Measurements from ENCODE around the gene SLC25A30. TPM values are rescaled to one million over a fixed set of nuclear protein-coding genes. Genes with fewer than 3 reads are reported as not detected.
"Not testable (repeated sequence)": the region's sequence is repeated elsewhere in the genome, so short reads cannot be mapped to it uniquely, and the experiment has no call there.

SLC25A30 gene
- total RNA-seq, 1 experiment from 2014 or later, result 7.1 TPM

DNA sequence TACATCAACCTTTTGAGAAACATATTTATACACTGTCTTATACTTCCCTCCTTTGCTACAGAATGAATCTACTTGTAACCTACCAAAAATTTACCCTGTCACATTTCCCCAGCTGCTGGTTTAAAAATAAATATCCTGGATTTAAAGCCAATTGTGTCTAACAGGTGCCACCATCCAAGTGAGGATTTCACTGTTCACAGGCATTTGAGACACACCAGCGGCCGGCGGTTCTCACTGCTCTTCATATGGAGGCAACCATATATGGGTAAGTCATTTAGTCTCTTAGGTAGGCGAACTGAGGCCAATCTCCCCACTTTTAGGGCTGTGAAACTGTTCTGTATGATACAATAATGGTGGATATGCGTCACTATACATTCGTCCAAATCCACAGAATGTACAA lies 26.2 kb downstream of the SLC25A30 start:
- no peak for DNase-seq (ENCODE audit: low spot score)

DNA sequence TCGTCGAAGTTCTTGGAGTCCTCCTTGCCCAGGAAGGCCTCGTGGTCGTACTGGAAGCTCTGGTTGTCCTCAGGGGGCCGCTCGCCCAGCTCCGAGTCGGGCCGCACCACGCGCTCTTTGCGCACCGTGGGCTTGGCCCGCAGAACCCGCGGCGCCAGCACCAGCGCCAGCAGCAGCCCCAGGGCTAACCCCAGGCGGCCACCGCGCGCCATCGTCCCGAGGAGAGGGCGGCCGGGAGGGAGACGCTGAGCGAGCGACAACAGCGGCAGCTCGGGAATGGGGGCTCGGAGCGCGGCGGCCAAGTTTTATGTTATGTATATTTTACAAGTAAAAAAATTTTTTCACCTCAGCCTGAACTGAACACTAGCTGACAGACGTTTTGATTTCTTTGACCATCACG lies 27.0 kb downstream of the SLC25A30 start:
- DNase-seq (ENCODE audit: low spot score), result not testable (repeated sequence)

DNA sequence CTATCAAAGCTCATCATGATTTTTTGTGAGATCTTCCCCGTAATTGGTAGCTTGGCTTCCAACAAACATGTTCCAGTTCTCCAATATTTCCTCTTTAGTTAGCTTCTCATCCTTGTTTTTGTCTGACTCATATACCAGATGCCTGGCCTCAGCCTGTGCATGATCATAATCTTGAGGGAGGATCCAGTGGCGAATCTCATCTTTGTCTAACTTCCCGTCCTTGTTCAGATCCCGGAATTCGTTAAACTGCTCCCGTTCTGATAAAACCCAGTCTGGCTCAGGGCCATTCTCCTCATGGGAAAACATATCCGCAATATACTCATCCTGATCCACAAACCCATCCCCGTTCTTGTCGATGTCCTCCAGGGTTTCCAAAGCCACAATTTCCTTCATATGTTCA lies 27.8 kb downstream of the SLC25A30 start:
- DNase-seq (ENCODE audit: low spot score), result not testable (repeated sequence)

GRCh38 chr13:45388664-45389063 lies 29.5 kb downstream of the SLC25A30 start:
- DNase-seq (ENCODE audit: low spot score), result no peak

DNA sequence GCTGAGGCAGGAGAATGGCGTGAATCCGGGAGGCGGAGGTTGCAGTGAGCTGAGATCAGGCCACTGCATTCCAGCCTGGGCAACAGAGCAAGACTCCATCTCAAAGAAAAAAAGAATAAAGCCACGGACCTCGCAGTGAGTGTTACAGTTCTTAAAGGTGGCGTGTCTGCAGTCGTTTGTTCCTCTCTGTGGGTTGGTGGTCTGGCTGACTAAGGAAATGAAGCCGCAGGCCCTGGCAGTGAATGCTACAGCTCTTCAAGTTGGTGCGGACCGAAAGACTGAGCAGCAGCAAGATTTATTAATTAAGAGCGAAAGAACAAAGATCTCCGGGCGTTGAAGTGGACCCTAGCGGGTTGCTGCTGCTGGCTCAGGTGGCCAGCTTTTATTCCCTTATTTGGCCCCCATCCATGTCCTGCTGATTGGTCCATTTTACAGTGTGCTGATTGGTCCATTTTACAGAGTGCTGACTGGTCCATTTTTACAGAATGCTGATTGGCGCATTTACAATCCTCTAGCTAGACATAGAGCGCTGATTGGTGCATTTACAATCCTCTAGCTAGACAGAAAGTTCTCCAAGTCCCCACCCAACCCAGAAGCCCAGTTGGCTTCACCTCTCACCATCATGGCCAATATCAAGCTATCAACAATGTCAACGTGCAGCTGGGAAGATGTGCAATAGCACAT lies 31.1 kb downstream of the SLC25A30 start:
- not testable (repeated sequence) for DNase-seq (ENCODE audit: low spot score)

DNA sequence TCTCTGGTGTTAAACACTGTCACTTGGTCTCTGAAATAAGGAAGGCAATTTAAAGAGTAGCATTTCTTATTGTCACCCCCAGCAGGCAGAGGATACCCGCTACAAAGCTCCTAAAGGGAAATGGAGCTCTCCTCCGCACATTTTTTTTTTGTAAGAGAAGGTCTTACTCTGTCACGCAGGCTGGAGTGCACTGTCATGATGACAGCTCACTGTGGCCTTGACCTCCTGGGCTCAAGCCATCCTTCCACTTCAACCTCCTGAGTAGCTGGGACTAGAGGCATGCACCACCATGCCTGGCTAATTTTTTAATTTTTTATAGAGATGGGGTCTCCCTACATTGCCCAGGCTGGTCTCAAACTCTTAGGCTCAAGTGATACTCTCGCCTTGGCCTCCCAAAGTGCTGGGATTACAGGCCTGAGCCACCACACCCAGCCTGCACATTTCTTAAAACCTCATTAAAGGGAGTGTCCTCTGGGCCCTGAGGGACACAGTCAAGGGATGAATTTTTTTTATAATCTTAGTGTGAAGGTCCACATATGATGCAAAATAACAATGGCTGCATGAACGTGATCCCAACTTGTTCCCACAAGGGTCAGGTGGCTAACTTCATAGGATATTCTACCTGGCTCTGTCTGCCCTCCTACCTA lies 32.1 kb downstream of the SLC25A30 start:
- DNase-seq (ENCODE audit: low spot score), result no peak

DNA sequence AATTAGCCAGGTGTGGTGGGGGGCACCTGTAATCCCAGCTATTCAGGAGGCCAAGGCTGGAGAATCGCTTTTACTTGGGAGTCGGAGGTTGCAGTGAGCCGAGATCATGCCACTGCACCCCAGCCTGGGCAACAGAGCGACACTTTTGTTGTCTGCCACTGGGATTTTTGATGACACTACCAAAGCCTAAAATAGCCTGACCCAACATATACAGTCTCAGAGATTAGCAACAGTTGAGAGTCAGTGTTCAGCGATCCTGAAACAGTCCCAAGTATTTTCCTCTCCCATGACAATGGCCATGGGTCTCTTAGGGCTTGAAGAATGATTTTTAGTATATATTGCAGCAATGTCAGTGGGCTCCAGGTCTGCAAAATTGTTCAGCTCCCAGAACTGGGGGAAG lies 32.9 kb downstream of the SLC25A30 start:
- DNase-seq (ENCODE audit: low spot score), result no peak

DNA sequence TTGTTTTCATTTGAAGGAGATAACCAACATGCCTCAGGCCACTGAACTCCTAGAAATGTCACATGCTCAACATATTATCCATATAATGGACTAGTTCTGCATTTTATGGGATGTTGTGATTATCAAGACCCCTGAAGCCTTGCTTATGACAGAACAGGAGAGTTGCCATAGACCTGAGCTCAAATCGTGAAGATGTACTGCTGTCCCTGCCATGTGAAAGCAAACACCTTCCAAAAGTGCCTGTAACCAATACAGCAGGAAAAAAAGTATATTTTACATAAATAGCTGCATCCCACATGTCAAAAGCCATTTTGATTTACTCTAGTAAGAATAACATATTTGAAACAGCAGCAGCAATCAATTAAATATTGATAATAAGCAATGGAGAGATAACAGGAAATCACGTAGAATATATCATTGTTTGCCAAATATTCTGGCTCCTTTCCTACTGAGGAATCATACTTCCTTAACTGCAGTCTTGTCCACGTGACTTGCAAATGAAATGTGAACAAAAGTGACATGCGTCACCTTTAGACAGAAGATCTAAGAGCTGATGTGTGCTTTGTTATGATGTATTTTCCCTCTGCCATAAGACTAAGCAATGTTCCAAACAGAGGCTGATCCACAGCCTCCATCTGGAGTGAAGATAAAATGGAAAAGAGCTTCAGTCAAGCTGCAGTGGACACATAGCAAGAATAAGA lies 33.5 kb downstream of the SLC25A30 start:
- DNase-seq (ENCODE audit: low spot score), result no peak

DNA sequence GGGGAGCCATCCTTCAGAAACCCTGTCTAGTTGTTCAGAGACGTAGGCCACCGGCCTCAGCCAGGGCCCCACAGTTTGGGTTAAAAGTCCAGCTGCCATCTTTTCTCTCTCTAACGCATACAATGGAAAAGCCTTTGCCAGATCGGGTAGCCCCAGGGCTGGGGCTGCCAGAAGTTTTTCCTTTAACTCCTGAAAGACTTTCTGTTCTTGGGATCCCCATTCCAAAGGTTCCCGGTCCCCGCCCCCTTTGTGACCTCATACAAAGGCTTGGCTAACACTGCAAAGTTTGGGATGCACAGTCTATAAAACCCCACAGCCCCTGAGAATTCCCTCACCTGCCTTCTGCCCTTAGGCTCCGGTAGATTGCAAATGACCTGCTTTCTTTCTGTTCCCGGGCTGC lies 35.4 kb downstream of the SLC25A30 start:
- DNase-seq (ENCODE audit: low spot score), result not testable (repeated sequence)

DNA sequence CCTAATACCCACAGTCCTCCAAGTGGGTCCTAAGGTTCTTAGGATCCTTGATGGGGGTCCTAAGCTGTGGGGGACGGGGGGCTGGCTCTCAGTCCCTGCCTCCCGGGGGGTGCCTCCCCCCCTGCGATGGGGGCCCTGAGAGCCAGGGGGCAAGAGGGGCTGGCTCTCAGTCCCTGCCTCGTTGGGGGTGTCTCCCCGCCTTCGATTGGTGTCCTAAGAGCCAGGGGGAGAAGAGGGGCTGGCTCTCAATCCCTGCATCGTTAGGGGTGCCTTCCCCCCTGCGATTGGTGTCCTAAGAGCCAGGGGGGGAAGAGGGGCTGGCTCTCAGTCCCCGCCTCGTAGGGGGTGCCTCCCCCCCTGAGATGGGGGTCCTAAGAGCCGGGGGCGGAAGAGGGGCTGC lies 37.0 kb downstream of the SLC25A30 start:
- no peak for DNase-seq (ENCODE audit: low spot score)

DNA sequence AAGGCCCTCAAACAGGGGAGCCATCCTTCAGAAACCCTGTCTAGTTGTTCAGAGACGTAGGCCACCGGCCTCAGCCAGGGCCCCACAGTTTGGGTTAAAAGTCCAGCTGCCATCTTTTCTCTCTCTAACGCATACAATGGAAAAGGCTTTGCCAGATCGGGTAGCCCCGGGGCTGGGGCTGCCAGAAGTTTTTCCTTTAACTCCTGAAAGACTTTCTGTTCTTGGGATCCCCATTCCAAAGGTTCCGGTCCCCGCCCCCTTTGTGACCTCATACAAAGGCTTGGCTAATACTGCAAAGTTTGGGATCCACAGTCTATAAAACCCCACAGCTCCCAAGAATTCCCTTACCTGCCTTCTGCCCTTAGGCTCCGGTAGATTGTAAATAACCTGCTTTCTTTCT lies 37.5 kb downstream of the SLC25A30 start:
- DNase-seq (ENCODE audit: low spot score), result not testable (repeated sequence)

- DNase-seq (ENCODE audit: low spot score), result not testable (repeated sequence)
Observed at GRCh38 chr13:45379516-45379915, 38.7 kb downstream of the SLC25A30 start.

DNA sequence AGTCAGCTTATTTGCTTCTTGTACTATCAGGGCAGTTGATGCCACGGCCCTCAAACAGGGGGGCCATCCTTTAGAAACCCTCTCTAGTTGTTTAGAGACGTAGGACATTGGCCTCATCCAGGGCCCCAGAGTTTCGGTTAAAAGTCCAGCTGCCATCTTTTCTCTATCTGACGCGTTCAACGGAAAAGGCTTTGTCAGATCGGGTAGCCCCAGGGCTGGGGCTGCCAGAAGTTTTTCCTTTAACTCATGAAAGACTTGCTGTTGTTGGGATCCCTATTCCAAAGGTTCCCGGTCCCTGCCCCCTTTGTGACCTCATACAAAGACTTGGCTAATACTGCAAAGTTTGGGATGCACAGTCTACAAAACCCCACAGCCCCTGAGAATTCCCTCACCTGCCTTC lies 39.4 kb downstream of the SLC25A30 start:
- not testable (repeated sequence) for DNase-seq (ENCODE audit: low spot score)

- DNase-seq (ENCODE audit: low spot score), result not testable (repeated sequence)
Observed at GRCh38 chr13:45377314-45377713, 40.9 kb downstream of the SLC25A30 start.

GRCh38 chr13:45376651-45377050 lies 41.5 kb downstream of the SLC25A30 start:
- not testable (repeated sequence) for DNase-seq (ENCODE audit: low spot score)

GRCh38 chr13:45374917-45375316 lies 43.3 kb downstream of the SLC25A30 start:
- DNase-seq (ENCODE audit: low spot score), result no peak

DNA sequence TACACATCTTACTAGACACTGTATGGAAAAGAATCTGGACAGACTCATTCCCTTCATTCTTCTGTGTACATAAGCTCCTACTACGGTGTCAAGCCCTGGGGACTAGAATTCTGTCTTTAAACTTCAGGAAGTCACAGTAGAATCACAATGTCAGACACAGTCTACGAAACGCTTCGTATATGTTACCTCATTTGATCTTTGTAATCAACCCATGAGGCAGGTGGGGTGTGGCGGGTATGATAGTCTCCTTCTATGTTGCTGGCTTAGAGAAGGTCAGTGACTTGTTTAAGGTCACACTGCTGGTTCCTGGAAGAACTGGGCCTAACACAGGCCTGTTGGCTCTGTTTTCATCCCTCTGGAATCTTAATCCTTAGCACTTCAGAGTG lies 45.0 kb downstream of the SLC25A30 start:
- DNase-seq (ENCODE audit: low spot score), result no peak

DNA sequence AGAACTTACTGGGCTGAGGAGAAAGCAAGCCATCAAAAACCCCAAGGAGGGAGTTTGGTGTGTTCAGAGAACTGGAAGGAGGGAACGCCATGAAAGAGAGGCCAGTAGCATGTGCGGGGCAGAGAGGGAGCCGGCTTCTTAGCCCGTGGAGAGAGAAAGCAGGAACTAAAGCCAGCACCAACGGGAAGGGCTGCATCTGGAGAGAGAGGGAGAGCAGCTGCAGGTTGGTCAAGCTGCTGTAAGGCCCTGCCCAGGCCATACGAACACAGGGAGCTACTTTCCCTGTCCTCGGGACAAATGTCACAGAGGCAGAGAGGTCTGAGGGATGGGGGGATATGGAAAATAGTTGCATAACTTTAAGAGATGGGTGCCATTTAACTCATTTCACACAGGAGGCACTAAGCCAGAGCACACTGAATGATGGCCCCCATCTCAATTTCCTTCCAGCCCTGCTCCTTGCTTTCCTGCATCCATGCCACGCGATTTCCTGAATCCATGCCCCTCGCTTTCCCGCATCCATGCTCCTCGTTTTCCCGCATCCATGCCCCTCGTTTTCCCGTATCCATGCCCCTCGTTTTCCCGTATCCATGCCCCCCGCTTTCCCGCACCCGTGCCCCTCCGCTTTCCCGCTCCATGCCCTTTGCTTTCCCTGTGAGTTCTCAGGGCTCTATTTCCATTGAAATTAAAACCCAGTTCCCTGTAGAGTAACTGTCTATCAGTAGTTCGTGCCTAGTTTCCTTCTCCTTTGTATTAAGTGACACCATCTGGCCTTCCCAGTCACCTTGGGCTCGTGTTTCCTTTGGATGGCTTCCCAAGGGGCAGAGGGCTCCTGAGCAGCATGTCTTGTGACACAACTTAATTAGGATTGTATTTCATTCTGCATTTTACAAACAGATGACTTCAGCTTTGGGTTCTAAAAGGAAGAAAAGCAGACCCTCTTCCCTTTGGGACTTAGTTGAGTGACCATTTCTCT lies 45.7 kb downstream of the SLC25A30 start:
- DNase-seq (ENCODE audit: low spot score), result no peak

DNA sequence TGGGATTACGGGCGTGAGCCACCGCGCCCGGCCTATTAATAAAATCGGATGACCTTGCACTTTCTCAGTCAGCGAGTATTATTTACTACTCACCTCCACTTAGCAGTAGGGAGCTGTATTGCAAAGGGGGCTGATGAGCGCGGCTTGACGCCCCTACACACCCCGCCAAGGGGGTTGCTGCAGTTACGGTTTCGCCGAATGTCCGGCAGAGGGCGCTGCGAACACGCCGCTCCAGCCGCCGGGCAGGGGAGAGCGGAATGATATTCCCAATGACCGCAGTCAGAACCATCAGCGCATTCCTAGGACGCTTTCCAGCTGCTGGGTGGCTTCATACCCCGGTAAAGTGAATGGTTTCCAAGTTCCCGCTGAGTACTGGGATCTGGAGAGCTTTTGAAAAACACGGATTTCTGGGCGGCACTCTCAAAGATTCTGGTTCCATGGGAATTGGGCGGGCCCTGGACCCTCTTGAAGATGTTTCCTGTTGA lies 47.2 kb downstream of the SLC25A30 start:
- no peak for DNase-seq (ENCODE audit: low spot score)

DNA sequence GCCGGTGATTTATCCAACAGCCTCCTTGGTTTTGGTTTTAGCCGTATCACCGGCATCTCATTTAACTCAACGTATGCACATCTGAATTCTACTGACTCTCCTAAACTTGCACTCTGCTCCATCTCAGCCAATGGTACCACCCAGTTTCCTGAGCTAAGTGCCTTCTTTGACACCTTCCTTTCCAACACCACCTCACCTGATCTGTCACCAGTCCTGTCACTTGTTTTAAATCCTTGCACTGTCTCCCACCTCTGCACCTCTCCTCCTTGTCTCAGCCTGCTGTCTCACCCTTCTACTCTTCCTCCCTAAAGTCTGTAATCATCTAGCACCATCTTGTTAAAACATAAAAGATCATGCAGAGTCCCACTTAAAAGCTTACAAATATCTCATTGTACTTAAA lies 49.1 kb downstream of the SLC25A30 start:
- no peak for DNase-seq (ENCODE audit: low spot score)

DNA sequence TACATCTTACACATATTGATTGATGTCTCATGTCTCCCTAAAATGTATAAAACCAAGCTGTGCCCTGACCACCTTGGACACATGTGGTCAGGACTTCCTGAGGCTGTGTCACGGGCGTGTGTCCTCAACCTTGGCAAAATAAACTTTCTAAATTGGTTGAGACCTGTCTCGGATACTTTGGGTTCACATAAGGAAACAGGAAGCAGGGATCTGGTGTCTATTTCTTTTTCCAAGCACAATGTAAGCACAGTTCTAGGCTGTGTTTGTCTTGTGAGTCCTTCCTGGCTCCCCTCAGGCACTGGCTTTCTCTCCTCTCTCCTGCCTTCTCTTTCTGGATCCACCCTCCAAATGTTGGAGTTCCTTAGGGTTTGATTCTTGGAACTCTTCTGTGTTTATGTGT lies 49.6 kb downstream of the SLC25A30 start:
- DNase-seq (ENCODE audit: low spot score), result peak; percentile 19

GRCh38 chr13:45368005-45368404 lies 50.2 kb downstream of the SLC25A30 start:
- no peak for DNase-seq (ENCODE audit: low spot score)

Measured in H4 (cell line).